WTC11 (cell line): Measurements from ENCODE around the gene MTA3. TPM values are rescaled to one million over a fixed set of nuclear protein-coding genes. Genes with fewer than 3 reads are reported as not detected.

Source experiments
- ATAC-seq: fragments of 200-7000 bp; cut with Tn5 transposase; 2 replicates; pipeline ENCODE4 v1.10.0; 2021; ENCODE audit warnings: mild to moderate bottlenecking, moderate library complexity
- CTCF ChIA-PET: fragments of 300-600 bp; sonication (Branson Sonifier 250); formaldehyde crosslinking; loops from one replicate; lab custom pipeline; 2021; ENCODE audit warnings: antibody characterized with exemption; lab: Charles Lee
- POLR2A ChIA-PET: fragments of 350-600 bp; sonication (Branson Sonifier 250); formaldehyde crosslinking; loops from one replicate; lab custom pipeline; 2021; ENCODE audit warnings: antibody characterized with exemption; lab: Charles Lee
- DNase-seq: peaks from one replicate; pipeline ENCODE4 v3.0.0; 2021; ENCODE audit warnings: low spot score
- H3K27ac Mint-ChIP-seq: 2 replicates; pipeline ENCODE4 v1.8.0; 2021; ENCODE audit warnings: mixed read lengths
- H3K27me3 Mint-ChIP-seq: 2 replicates; pipeline ENCODE4 v1.8.0; 2021; ENCODE audit warnings: low read depth, mild to moderate bottlenecking, moderate library complexity, mixed read lengths
- H3K36me3 Mint-ChIP-seq: 2 replicates; pipeline ENCODE4 v1.8.0; 2021; ENCODE audit warnings: mixed read lengths
- H3K4me1 Mint-ChIP-seq: 2 replicates; pipeline ENCODE4 v1.8.0; 2022; ENCODE audit warnings: mixed read lengths
- H3K4me3 Mint-ChIP-seq: 2 replicates; pipeline ENCODE4 v1.8.0; 2021; ENCODE audit warnings: mild to moderate bottlenecking, moderate library complexity, mixed read lengths
- H3K9me3 Mint-ChIP-seq: 2 replicates; pipeline ENCODE4 v1.8.0; 2021; ENCODE audit warnings: mixed read lengths
- CTCF ChIP-seq: fragments of 200-600 bp; IDR thresholded peaks from 2 replicates; pipeline ENCODE4 v1.8.0; 2022; ENCODE audit warnings: antibody characterized with exemption
- ETV6 ChIP-seq: sonication (generic); formaldehyde crosslinking; IDR thresholded peaks from 2 replicates; pipeline ENCODE4 v1.8.1; 2022; ENCODE audit warnings: mild to moderate bottlenecking, missing genetic modification reagents
- FOXP1 ChIP-seq: sonication (generic); formaldehyde crosslinking; IDR thresholded peaks from 2 replicates; pipeline ENCODE4 v1.8.0; 2022; ENCODE audit warnings: missing genetic modification reagents, mild to moderate bottlenecking, moderate library complexity, borderline replicate concordance
- GABPB1 ChIP-seq: sonication (generic); formaldehyde crosslinking; IDR thresholded peaks from 2 replicates; pipeline ENCODE4 v1.8.1; 2023; ENCODE audit warnings: mild to moderate bottlenecking, missing genetic modification reagents
- MYBL2 ChIP-seq: sonication (generic); formaldehyde crosslinking; IDR thresholded peaks from 2 replicates; pipeline ENCODE4 v1.8.1; 2023; ENCODE audit warnings: mild to moderate bottlenecking, moderate library complexity, missing genetic modification reagents
- NFE2L1 ChIP-seq: sonication (generic); formaldehyde crosslinking; IDR thresholded peaks from 2 replicates; pipeline ENCODE4 v1.8.1; 2023; ENCODE audit warnings: missing genetic modification reagents
- NR1H2 ChIP-seq: sonication (generic); formaldehyde crosslinking; IDR thresholded peaks from 2 replicates; pipeline ENCODE4 v1.9.0; 2021; ENCODE audit warnings: mild to moderate bottlenecking, moderate library complexity, missing genetic modification reagents
- OVOL2 ChIP-seq: fragments of 250-450 bp; sonication (Bioruptor Pico); IDR thresholded peaks from 2 replicates; pipeline ENCODE4 v1.9.0; 2021; ENCODE audit warnings: mild to moderate bottlenecking, borderline replicate concordance
- PRDM15 ChIP-seq: sonication (generic); formaldehyde crosslinking; IDR thresholded peaks from 2 replicates; pipeline ENCODE4 v1.8.0; 2022; ENCODE audit warnings: missing genetic modification reagents
- SMAD4 ChIP-seq: sonication (generic); formaldehyde crosslinking; IDR thresholded peaks from 2 replicates; pipeline ENCODE4 v1.8.0; 2022; ENCODE audit warnings: mild to moderate bottlenecking, missing genetic modification reagents
- SOX15 ChIP-seq: fragments of 250-450 bp; sonication (Bioruptor Pico); IDR thresholded peaks from 2 replicates; pipeline ENCODE4 v1.9.0; 2021; ENCODE audit warnings: mild to moderate bottlenecking
- TCF7 ChIP-seq: sonication (generic); formaldehyde crosslinking; IDR thresholded peaks from 2 replicates; pipeline ENCODE4 v1.8.0; 2022; ENCODE audit warnings: mild to moderate bottlenecking, low read depth, missing genetic modification reagents, moderate library complexity
- TEAD1 ChIP-seq: sonication (generic); formaldehyde crosslinking; IDR thresholded peaks from 2 replicates; pipeline ENCODE4 v1.8.0; 2022; ENCODE audit warnings: mild to moderate bottlenecking, missing genetic modification reagents
- TP53 ChIP-seq: sonication (generic); formaldehyde crosslinking; IDR thresholded peaks from 2 replicates; pipeline ENCODE4 v1.8.1; 2023; ENCODE audit warnings: mild to moderate bottlenecking, missing genetic modification reagents
- ZBTB21 ChIP-seq: sonication (generic); formaldehyde crosslinking; IDR thresholded peaks from 2 replicates; pipeline ENCODE4 v1.8.1; 2023; ENCODE audit warnings: mild to moderate bottlenecking, missing genetic modification reagents, borderline replicate concordance
- ZNF263 ChIP-seq: sonication (generic); formaldehyde crosslinking; IDR thresholded peaks from 2 replicates; pipeline ENCODE4 v1.8.1; 2022; ENCODE audit warnings: low read depth, mild to moderate bottlenecking, moderate library complexity, missing genetic modification reagents
- ZNF425 ChIP-seq: fragments of 250-450 bp; sonication (Bioruptor Pico); conservative IDR thresholded peaks from 2 replicates; pipeline ENCODE4 v1.9.0; 2021; ENCODE audit warnings: mild to moderate bottlenecking
- total RNA-seq: library from RNA; stranded (reverse); gene quantifications from 3 replicates; pipeline ENCODE4 v1.2.3, GENCODE V29; 2021
- TF ChIP-seq, protein P1 (sequence below): sonication (generic); formaldehyde crosslinking; IDR thresholded peaks from 2 replicates; pipeline ENCODE4 v1.8.0; 2022; ENCODE audit warnings: mild to moderate bottlenecking, missing genetic modification reagents
- TF ChIP-seq, protein P2 (sequence below): sonication (generic); formaldehyde crosslinking; conservative IDR thresholded peaks from 2 replicates; pipeline ENCODE4 v1.8.1; 2023; ENCODE audit warnings: mild to moderate bottlenecking, low read depth, missing genetic modification reagents, moderate library complexity

Gene MTA3
- total RNA-seq, 1 experiment from 2014 or later: 153 TPM

- TF ChIP-seq TP53 (CRISPR knock-in tag): no peak
- TF ChIP-seq ETV6 (CRISPR knock-in tag): no peak
- TF ChIP-seq SOX15: no peak
- TF ChIP-seq PRDM15 (CRISPR knock-in tag): no peak
- TF ChIP-seq TEAD1 (CRISPR knock-in tag): no peak
- no peak for TF ChIP-seq NFE2L1 (CRISPR knock-in tag)
- TF ChIP-seq, protein P1, sequence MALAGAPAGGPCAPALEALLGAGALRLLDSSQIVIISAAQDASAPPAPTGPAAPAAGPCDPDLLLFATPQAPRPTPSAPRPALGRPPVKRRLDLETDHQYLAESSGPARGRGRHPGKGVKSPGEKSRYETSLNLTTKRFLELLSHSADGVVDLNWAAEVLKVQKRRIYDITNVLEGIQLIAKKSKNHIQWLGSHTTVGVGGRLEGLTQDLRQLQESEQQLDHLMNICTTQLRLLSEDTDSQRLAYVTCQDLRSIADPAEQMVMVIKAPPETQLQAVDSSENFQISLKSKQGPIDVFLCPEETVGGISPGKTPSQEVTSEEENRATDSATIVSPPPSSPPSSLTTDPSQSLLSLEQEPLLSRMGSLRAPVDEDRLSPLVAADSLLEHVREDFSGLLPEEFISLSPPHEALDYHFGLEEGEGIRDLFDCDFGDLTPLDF (CRISPR knock-in tag): no peak
- no peak for TF ChIP-seq GABPB1 (CRISPR knock-in tag)
- TF ChIP-seq ZNF263: no peak
- TF ChIP-seq OVOL2 (CRISPR knock-in tag): no peak
- no peak for TF ChIP-seq NR1H2 (CRISPR knock-in tag)
- TF ChIP-seq, protein P2, sequence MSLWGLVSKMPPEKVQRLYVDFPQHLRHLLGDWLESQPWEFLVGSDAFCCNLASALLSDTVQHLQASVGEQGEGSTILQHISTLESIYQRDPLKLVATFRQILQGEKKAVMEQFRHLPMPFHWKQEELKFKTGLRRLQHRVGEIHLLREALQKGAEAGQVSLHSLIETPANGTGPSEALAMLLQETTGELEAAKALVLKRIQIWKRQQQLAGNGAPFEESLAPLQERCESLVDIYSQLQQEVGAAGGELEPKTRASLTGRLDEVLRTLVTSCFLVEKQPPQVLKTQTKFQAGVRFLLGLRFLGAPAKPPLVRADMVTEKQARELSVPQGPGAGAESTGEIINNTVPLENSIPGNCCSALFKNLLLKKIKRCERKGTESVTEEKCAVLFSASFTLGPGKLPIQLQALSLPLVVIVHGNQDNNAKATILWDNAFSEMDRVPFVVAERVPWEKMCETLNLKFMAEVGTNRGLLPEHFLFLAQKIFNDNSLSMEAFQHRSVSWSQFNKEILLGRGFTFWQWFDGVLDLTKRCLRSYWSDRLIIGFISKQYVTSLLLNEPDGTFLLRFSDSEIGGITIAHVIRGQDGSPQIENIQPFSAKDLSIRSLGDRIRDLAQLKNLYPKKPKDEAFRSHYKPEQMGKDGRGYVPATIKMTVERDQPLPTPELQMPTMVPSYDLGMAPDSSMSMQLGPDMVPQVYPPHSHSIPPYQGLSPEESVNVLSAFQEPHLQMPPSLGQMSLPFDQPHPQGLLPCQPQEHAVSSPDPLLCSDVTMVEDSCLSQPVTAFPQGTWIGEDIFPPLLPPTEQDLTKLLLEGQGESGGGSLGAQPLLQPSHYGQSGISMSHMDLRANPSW: no peak
- Mint-ChIP-seq H3K27me3 (no peaks in the 10 kb centered on the region), H3K36me3 (peaks cover 16% of the 10 kb centered on the region), H3K9me3 (no peaks in the 10 kb centered on the region), H3K27ac (peak overlapping the region; percentile 79), H3K4me3 (no peak overlapping the region), H3K4me1 (peaks cover 45% of the 10 kb centered on the region)
- CTCF ChIA-PET: interaction anchor here (2.9 kb wide), 1 partner anchor 10 kb away, joined by 17 read pairs; no protein-coding TSS in a partner anchor
- no peak for DNase-seq
- ATAC-seq: no peak
- POLR2A ChIA-PET: interaction anchor here (0.6 kb wide), 1 partner anchor 58 kb away, joined by 3 read pairs; no protein-coding TSS in a partner anchor
These were observed 84.6 kb downstream of the MTA3 start for GRCh38 chr2:42653039-42653438.

- DNase-seq (no peak), ATAC-seq (peak; percentile 83)
- Mint-ChIP-seq H3K27me3 (no peaks in the 10 kb centered on the region), H3K4me1 (peaks cover 45% of the 10 kb centered on the region), H3K9me3 (no peaks in the 10 kb centered on the region), H3K36me3 (peaks cover 15% of the 10 kb centered on the region), H3K27ac (peak overlapping the region; percentile 48), H3K4me3 (no peak overlapping the region; the same call in 1 of the 2 replicates)
- CTCF ChIA-PET: interaction anchor here (1.0 to 2.9 kb wide), 2 partner anchors 9 to 15 kb away, joined by 3 to 17 read pairs; no protein-coding TSS in a partner anchor
- POLR2A ChIA-PET: interaction anchor here (1.4 kb wide), 1 partner anchor 9 kb away, joined by 4 read pairs; no protein-coding TSS in a partner anchor
- no peak for TF ChIP-seq TCF7 (CRISPR knock-in tag)
- TF ChIP-seq ZBTB21: no peak
- no peak for TF ChIP-seq MYBL2 (CRISPR knock-in tag)
- TF ChIP-seq SMAD4 (CRISPR knock-in tag): no peak
- no peak for TF ChIP-seq ZNF425 (CRISPR knock-in tag)
- no peak for TF ChIP-seq FOXP1 (CRISPR knock-in tag)
- no peak for TF ChIP-seq CTCF
- TF ChIP-seq TP53 (CRISPR knock-in tag): no peak
- no peak for TF ChIP-seq NFE2L1 (CRISPR knock-in tag)
- no peak for TF ChIP-seq TEAD1 (CRISPR knock-in tag)
These were observed 85.5 kb downstream of the MTA3 start for GRCh38 chr2:42653908-42654445.
